HG02870 (cell line): ENCODE data around the gene FYCO1.
A peak's percentile ranks its signal among the peaks of the same experiment; 100 is the strongest.

Experiments used
- ATAC-seq: cut with Tn5 transposase; IDR thresholded peaks from one replicate; pipeline ENCODE4 v1.9.1; 2021; ENCODE audit warnings: mild to moderate bottlenecking, moderate library complexity; ENCODE audit not compliant: unreplicated experiment

The FYCO1 gene

GRCh38 chr3:45921158-45922038 is 74.2 kb downstream of the FYCO1 start:
- no peak for ATAC-seq

DNA sequence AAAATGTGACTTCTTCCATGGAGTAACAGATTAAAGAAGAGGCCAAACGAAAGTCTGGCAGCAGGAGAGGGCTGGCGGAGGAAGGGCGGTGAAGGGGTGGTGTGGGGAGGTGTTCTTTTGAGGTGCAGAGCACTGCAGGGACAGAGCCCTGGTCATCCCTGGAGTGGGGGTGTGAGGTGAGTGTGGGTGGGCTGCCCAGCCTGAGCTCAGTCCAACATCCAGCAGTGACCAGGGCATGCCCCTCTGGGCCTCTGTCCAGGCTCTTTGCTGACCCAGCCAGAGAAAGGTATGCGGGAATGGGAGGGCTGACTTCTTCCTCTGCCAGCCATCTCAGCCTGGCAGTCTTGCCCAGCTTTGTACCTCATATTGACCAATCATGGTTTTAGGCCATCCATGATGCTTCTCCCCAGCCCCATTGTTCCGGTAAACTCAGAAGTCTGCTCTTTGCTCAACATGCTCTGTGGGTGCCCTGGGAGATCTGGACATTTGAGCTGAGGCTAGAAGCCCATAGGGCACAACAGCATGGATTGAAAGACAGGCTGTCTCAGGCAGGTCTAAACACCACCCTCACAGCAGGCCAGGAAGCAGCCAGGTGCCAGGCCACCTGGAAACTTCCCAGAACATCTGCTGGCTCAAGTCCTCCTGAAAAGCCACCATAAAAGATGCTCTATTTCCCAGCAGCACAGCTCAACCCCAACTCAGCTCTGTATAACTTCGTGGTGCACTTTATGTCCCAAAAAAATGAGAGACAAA is 78.3 kb downstream of the FYCO1 start:
- ATAC-seq, result no peak

GRCh38 chr3:45915518-45916231 is 79.9 kb downstream of the FYCO1 start:
- ATAC-seq, result peak; percentile 93

DNA sequence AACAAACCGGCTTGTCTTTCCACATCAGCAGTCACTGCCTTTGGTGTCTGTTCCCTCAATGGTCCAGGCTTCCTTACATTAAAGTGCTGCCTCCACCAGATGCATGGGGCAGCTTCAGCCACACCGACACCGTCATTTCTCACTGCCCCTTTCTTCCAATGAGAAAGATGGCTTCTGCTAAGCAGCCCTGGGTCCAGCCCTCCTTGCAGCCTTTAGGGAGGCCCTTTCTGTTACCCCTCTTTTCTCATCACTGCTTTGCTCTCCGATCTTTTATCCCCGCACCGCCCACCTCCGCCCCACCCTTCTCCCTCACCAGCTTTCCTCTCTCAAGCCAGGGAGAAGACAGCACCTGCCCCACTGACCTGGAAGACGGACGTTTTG is 80.6 kb downstream of the FYCO1 start:
- no peak for ATAC-seq

GRCh38 chr3:45914362-45915058 is 81.1 kb downstream of the FYCO1 start:
- ATAC-seq, result no peak

GRCh38 chr3:45912435-45912834 is 83.2 kb downstream of the FYCO1 start:
- ATAC-seq, result no peak

GRCh38 chr3:45911511-45912226 is 84.0 kb downstream of the FYCO1 start:
- ATAC-seq, result no peak

- ATAC-seq, result no peak
Observed at GRCh38 chr3:45910892-45911291, 84.7 kb downstream of the FYCO1 start.

GRCh38 chr3:45909542-45909941 is 86.1 kb downstream of the FYCO1 start:
- no peak for ATAC-seq

- no peak for ATAC-seq
Observed at GRCh38 chr3:45908761-45909160, 86.9 kb downstream of the FYCO1 start.

- no peak for ATAC-seq
Observed at GRCh38 chr3:45907769-45908705, 87.6 kb downstream of the FYCO1 start.

GRCh38 chr3:45906681-45907407 is 88.8 kb downstream of the FYCO1 start:
- ATAC-seq, result no peak

DNA sequence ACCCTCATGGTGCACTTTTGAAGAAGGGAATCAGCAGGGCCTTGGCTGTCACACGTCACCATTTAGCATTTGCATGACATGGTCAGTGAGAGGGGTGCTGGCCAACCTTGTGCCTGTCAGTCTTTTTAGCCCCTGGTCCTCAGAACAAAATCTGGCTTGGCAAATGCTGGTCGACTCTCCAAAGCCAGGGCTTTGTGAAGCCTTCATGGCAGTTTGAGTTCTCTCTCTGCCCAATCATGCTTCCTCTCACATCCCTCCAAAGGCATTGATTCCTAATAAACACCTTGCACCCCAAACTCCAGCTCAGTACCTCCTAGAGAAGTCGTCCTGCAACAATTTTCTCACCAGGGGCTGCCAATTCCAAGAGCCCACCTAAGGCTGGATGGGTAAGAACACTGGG is 89.9 kb downstream of the FYCO1 start:
- no peak for ATAC-seq

DNA sequence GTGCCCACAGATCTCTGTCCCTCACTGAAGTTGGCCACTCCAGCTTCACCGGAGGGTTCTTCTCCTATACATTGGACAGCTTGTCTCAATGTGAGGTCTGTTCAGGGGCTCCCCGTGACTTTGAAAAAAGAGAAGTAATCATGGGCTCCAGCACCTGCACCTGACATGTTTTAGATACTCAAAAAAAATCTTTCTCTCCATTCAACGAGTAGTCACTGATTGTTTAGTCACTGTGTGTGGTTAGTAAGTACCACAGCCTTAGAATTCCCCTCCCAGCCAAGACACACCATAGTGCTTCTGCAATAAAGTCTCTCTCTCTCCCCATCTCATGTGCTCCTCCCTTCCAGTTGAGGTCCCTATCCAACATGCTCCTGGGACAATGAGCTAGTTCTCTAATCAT is 90.7 kb downstream of the FYCO1 start:
- peak; percentile 70 for ATAC-seq

- no peak for ATAC-seq
Observed at GRCh38 chr3:45896956-45897355, 98.7 kb downstream of the FYCO1 start.

GRCh38 chr3:45895686-45896468 is 99.7 kb downstream of the FYCO1 start:
- ATAC-seq, result no peak

DNA sequence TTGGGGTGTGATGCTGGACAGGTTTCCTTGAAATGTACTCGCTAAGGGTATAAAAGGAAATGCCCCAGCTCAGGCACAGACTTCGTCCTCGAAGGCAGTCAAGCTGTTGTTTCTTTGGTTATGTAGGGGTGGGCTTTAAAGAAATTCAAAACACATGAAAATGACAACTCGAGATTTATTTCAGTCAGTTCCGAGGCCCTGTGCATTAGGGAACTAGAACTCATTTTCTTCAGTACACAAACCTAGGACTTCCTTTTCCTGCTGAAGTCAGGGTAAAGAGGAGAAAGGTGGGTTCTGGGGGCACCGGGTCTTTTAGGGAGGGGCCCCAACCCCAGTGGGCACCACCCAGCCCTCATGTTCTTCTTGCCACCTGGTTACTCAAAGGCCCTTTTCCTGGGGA is 101.6 kb downstream of the FYCO1 start:
- no peak for ATAC-seq

- ATAC-seq, result no peak
Observed at GRCh38 chr3:45892161-45892560, 103.5 kb downstream of the FYCO1 start.
